HG02970 (cell line): ENCODE measurements around the gene UPK3A.
A peak's percentile ranks its signal among the peaks of the same experiment; 100 is the strongest.

Source experiments
- ATAC-seq: cut with Tn5 transposase; IDR thresholded peaks from one replicate; pipeline ENCODE4 v1.9.1; 2021; ENCODE audit warnings: mild to moderate bottlenecking, moderate library complexity, moderate number of reproducible peaks; ENCODE audit not compliant: unreplicated experiment, low FRiP score

Gene UPK3A

GRCh38 chr22:45284705-45285262, at the start of gene UPK3A:
Gene UPK3A (plus strand): TSS chr22:45284949. CDS start chr22:45285014, 65 bp downstream.
- no peak for ATAC-seq

- ATAC-seq = no peak
Observed at GRCh38 chr22:45235101-45235777, 49.5 kb upstream of the UPK3A start.

- no peak for ATAC-seq
Observed at GRCh38 chr22:45235851-45236342, 48.9 kb upstream of the UPK3A start.

- no peak for ATAC-seq
Observed at GRCh38 chr22:45237065-45237990, 47.4 kb upstream of the UPK3A start.

GRCh38 chr22:45238076-45238956, 46.4 kb upstream of the UPK3A start:
- no peak for ATAC-seq

GRCh38 chr22:45238957-45239680, 45.6 kb upstream of the UPK3A start:
- no peak for ATAC-seq

GRCh38 chr22:45239681-45240051, 45.1 kb upstream of the UPK3A start:
- ATAC-seq = no peak

GRCh38 chr22:45240104-45240809, 44.5 kb upstream of the UPK3A start:
- no peak for ATAC-seq

- peak; percentile 63 for ATAC-seq
Observed at GRCh38 chr22:45240810-45241631, 43.7 kb upstream of the UPK3A start, which contains the start of gene KIAA0930. Gene KIAA0930 (minus strand): TSS chr22:45240894. CDS start chr22:45240703, 191 bp downstream.

- ATAC-seq = no peak
Observed at GRCh38 chr22:45242778-45243191, 42.0 kb upstream of the UPK3A start.

GRCh38 chr22:45244916-45245315, 39.8 kb upstream of the UPK3A start:
- ATAC-seq = no peak

- no peak for ATAC-seq
Observed at GRCh38 chr22:45246060-45246985, 38.4 kb upstream of the UPK3A start.

- no peak for ATAC-seq
Observed at GRCh38 chr22:45248832-45249561, 35.8 kb upstream of the UPK3A start.

GRCh38 chr22:45251825-45252224, 32.9 kb upstream of the UPK3A start:
- no peak for ATAC-seq

GRCh38 chr22:45253039-45253641, 31.6 kb upstream of the UPK3A start:
- ATAC-seq = no peak

- ATAC-seq = no peak
Observed at GRCh38 chr22:45254388-45254787, 30.4 kb upstream of the UPK3A start.
